H9 (cell line): Measurements from ENCODE around the gene KRTAP1-3. TPM values are rescaled to one million over a fixed set of nuclear protein-coding genes. Genes with fewer than 3 reads are reported as not detected.

Source experiments
- DNase-seq: peaks from one replicate; pipeline ENCODE4 v3.0.0-alpha.2; 2017
- H2AFZ ChIP-seq: one replicate; pipeline ENCODE4 v1.6.1; 2013; ENCODE audit warnings: mild to moderate bottlenecking, low read length, control low read depth, moderate library complexity
- H2AK5ac ChIP-seq: 2 replicates; pipeline ENCODE4 v1.6.1; 2013; ENCODE audit warnings: low read length, control low read depth, mixed read lengths; ENCODE audit not compliant: insufficient read length
- H2BK120ac ChIP-seq: one replicate; pipeline ENCODE4 v1.6.1; 2013; ENCODE audit warnings: low read depth, mild to moderate bottlenecking, low read length, control low read depth, inconsistent platforms; ENCODE audit not compliant: poor library complexity, severe bottlenecking
- H2BK12ac ChIP-seq: 2 replicates; pipeline ENCODE4 v1.6.1; 2013; ENCODE audit warnings: low read length, control low read depth, mixed read lengths, low read depth; ENCODE audit not compliant: insufficient read length
- H2BK15ac ChIP-seq: 2 replicates; pipeline ENCODE4 v1.6.1; 2013; ENCODE audit warnings: low read depth, low read length, control low read depth
- H2BK20ac ChIP-seq: one replicate; pipeline ENCODE4 v1.6.1; 2013; ENCODE audit warnings: low read depth, mild to moderate bottlenecking, low read length, control low read depth, inconsistent platforms; ENCODE audit not compliant: poor library complexity, severe bottlenecking
- H2BK5ac ChIP-seq: 2 replicates; pipeline ENCODE4 v1.6.1; 2013; ENCODE audit warnings: low read length, control low read depth, mixed read lengths; ENCODE audit not compliant: insufficient read length
- H3K14ac ChIP-seq: 2 replicates; pipeline ENCODE4 v1.6.1; 2013; ENCODE audit warnings: low read length, control low read depth; ENCODE audit not compliant: insufficient read depth
- H3K18ac ChIP-seq: 2 replicates; pipeline ENCODE4 v1.6.1; 2013; ENCODE audit warnings: low read depth, mild to moderate bottlenecking, mixed read lengths, low read length, control low read depth; ENCODE audit not compliant: insufficient read length
- H3K23ac ChIP-seq: 2 replicates; pipeline ENCODE4 v1.6.1; 2013; ENCODE audit warnings: low read length, control low read depth, mixed read lengths, low read depth; ENCODE audit not compliant: insufficient read length
- H3K23me2 ChIP-seq: 2 replicates; pipeline ENCODE4 v1.6.1; 2013; ENCODE audit warnings: low read depth, mild to moderate bottlenecking, mixed read lengths, low read length, control low read depth; ENCODE audit not compliant: insufficient read length, poor library complexity, severe bottlenecking
- H3K27ac ChIP-seq: 2 replicates; pipeline ENCODE4 v1.5.1; 2013; ENCODE audit warnings: low read length, control low read depth, mixed read lengths, low read depth; ENCODE audit not compliant: insufficient read length
- H3K27me3 ChIP-seq: 2 replicates; pipeline ENCODE4 v1.6.1; 2013; ENCODE audit warnings: low read length, control low read depth, inconsistent platforms; ENCODE audit not compliant: insufficient read depth
- H3K4ac ChIP-seq: 2 replicates; pipeline ENCODE4 v1.6.1; 2013; ENCODE audit warnings: low read depth, mild to moderate bottlenecking, control low read depth, inconsistent platforms, low read length, moderate library complexity
- H3K4me1 ChIP-seq: 2 replicates; pipeline ENCODE4 v1.6.1; 2013; ENCODE audit warnings: low read length, control low read depth, inconsistent platforms; ENCODE audit not compliant: insufficient read depth
- H3K4me2 ChIP-seq: 2 replicates; pipeline ENCODE4 v1.6.1; 2013; ENCODE audit warnings: low read length, control low read depth, mixed read lengths; ENCODE audit not compliant: insufficient read length, insufficient read depth
- H3K56ac ChIP-seq: 2 replicates; pipeline ENCODE4 v1.6.1; 2013; ENCODE audit warnings: low read depth, mild to moderate bottlenecking, mixed read lengths, low read length, control low read depth; ENCODE audit not compliant: insufficient read length
- H3K79me1 ChIP-seq: 2 replicates; pipeline ENCODE4 v1.6.1; 2013; ENCODE audit warnings: low read depth, mild to moderate bottlenecking, moderate library complexity, low read length, control low read depth, inconsistent platforms; ENCODE audit not compliant: insufficient read depth, poor library complexity, severe bottlenecking
- H3K79me2 ChIP-seq: 2 replicates; pipeline ENCODE4 v1.6.1; 2013; ENCODE audit warnings: low read length, control low read depth, inconsistent platforms; ENCODE audit not compliant: insufficient read depth
- H3K9ac ChIP-seq: 2 replicates; pipeline ENCODE4 v1.6.1; 2013; ENCODE audit warnings: low read length, control low read depth, mixed read lengths; ENCODE audit not compliant: insufficient read length; ENCODE audit errors: extremely low read depth
- H3K9me3 ChIP-seq: one replicate; pipeline ENCODE4 v1.6.1; 2013; ENCODE audit warnings: low read depth, low read length, inconsistent platforms; ENCODE audit not compliant: control insufficient read depth
- H3T11ph ChIP-seq: one replicate; pipeline ENCODE4 v1.6.1; 2013; ENCODE audit warnings: mild to moderate bottlenecking, low read length, control low read depth, inconsistent platforms
- H4K20me1 ChIP-seq: one replicate; pipeline ENCODE4 v1.6.1; 2013; ENCODE audit not compliant: control insufficient read depth, insufficient read length, insufficient read depth
- H4K5ac ChIP-seq: 2 replicates; pipeline ENCODE4 v1.6.1; 2013; ENCODE audit warnings: low read depth, mild to moderate bottlenecking, mixed read lengths, low read length, control low read depth; ENCODE audit not compliant: insufficient read length
- H4K8ac ChIP-seq: replicated peaks from 2 replicates; pipeline ENCODE4 v1.6.1; 2013; ENCODE audit warnings: low read length, control low read depth, mixed read lengths, low read depth; ENCODE audit not compliant: insufficient read length
- H4K91ac ChIP-seq: 2 replicates; pipeline ENCODE4 v1.6.1; 2013; ENCODE audit warnings: low read depth, mild to moderate bottlenecking, moderate library complexity, mixed read lengths, low read length, control low read depth; ENCODE audit not compliant: insufficient read length
- H3K27ac Mint-ChIP-seq, 3 experiments: 2 replicates in 2 of 3; 3 replicates in 1 of 3; pipeline ENCODE4 v1.8.0; 2020 to 2021; ENCODE audit warnings: mixed read lengths in 3 of 3, mild to moderate bottlenecking in 1 of 3, moderate library complexity in 1 of 3
- H3K27me3 Mint-ChIP-seq: 2 replicates; pipeline ENCODE4 v1.8.0; 2021; ENCODE audit warnings: low read depth, mild to moderate bottlenecking, moderate library complexity, mixed read lengths
- H3K36me3 Mint-ChIP-seq, 3 experiments: 2 replicates in 2 of 3; 3 replicates in 1 of 3; pipeline ENCODE4 v1.8.0; 2020 to 2021; ENCODE audit warnings: low read depth in 3 of 3, mixed read lengths in 3 of 3; ENCODE audit not compliant: insufficient read depth in 1 of 3
- H3K4me1 Mint-ChIP-seq, 2 experiments: 2 replicates each; pipeline ENCODE4 v1.8.0; 2020; ENCODE audit warnings: mixed read lengths in 2 of 2
- H3K4me3 Mint-ChIP-seq, 2 experiments: 2 replicates in 1 of 2; 3 replicates in 1 of 2; pipeline ENCODE4 v1.8.0; 2020 to 2021; ENCODE audit warnings: mild to moderate bottlenecking in 2 of 2, mixed read lengths in 2 of 2, moderate library complexity in 1 of 2
- H3K9me3 Mint-ChIP-seq, 2 experiments: 2 replicates in 1 of 2; 3 replicates in 1 of 2; pipeline ENCODE4 v1.8.0; 2020; ENCODE audit warnings: mild to moderate bottlenecking in 2 of 2, mixed read lengths in 2 of 2, moderate library complexity in 1 of 2
- CTCF ChIP-seq: fragments of 200-600 bp; sonication (generic); conservative IDR thresholded peaks from 3 replicates; pipeline ENCODE4 v1.8.0; 2021; ENCODE audit warnings: antibody characterized with exemption, mild to moderate bottlenecking
- total RNA-seq: library from RNA; stranded (reverse); gene quantifications from 2 replicates; pipeline ENCODE4 v1.2.1, GENCODE V29; 2021

The KRTAP1-3 gene
- total RNA-seq, 1 experiment from 2014 or later: not detected

GRCh38 chr17:41067281-41067680 lies 32.6 kb upstream of the KRTAP1-3 start:
- Histone ChIP-seq H2BK120ac (no peak overlapping the region), H3K9me3 (no peaks in the 10 kb centered on the region), H3K4me1 (no peaks in the 10 kb centered on the region), H3K79me1 (no peaks in the 10 kb centered on the region), H3K4me2 (no peak overlapping the region), H4K20me1 (no peaks in the 10 kb centered on the region), H3K4ac (no peak overlapping the region), H3K14ac (no peak overlapping the region), H4K5ac (no peak overlapping the region), H3K18ac (no peak overlapping the region), H3K79me2 (no peaks in the 10 kb centered on the region), H4K91ac (no peak overlapping the region), H3K23me2 (no peaks in the 10 kb centered on the region), H2BK5ac (no peak overlapping the region), H2AK5ac (no peak overlapping the region), H3K27ac (no peak overlapping the region), H2BK20ac (no peak overlapping the region), H2BK15ac (no peak overlapping the region), H2BK12ac (no peak overlapping the region), H3K9ac (no peak overlapping the region), H3K23ac (no peak overlapping the region), H3K56ac (no peak overlapping the region), H2AFZ (no peak overlapping the region), H3K27me3 (no peaks in the 10 kb centered on the region), H4K8ac (no peak overlapping the region), H3T11ph (no peak overlapping the region)
- H3K27me3 Mint-ChIP-seq: no peaks in the 10 kb centered on the region
- no peak overlapping the region for H3K4me3 Mint-ChIP-seq
- no peak overlapping the region for H3K27ac Mint-ChIP-seq
- DNase-seq: no peak
- no peaks in the 10 kb centered on the region for H3K9me3 Mint-ChIP-seq
- 0 out of 4 replicates have a peak, but pooled peaks cover 0 to 5% of the 10 kb centered on the region in 2 experiments for H3K4me1 Mint-ChIP-seq
- TF ChIP-seq CTCF: no peak
- no peaks in the 10 kb centered on the region for H3K36me3 Mint-ChIP-seq
